ENCODE data around the gene PRKCB.
"Not testable (repeated sequence)": the region's sequence is repeated elsewhere in the genome, so short reads cannot be mapped to it uniquely, and the experiment has no call there.

The PRKCB gene

DNA sequence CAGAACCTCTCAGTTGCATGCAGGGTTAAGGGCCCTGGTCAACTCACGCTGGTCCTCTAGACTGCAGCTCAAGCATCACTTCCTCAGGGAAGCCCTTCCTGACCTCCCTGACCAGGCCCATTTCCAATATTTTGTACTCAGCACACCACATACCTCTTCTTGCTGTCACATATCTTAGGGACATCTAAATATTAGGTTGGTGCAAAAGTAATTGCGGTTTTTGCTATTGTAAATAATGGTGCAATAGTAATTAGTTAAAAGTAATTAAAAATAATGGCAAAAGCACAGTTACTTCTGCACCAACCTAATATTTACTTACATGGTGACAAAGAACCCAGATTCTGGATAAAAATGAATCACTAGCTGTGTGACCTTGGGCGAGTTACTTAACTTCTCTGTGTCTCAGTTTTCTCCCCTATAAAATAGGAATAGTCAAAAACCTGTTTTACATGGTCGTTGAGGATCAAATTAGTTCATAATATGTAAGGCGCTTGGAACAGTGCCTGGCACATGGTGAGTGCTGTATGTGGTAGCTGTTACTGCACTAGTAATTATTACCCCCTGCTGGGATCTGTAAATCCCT lies 177.4 kb downstream of the PRKCB start:
- no peak for DNase-seq

DNA sequence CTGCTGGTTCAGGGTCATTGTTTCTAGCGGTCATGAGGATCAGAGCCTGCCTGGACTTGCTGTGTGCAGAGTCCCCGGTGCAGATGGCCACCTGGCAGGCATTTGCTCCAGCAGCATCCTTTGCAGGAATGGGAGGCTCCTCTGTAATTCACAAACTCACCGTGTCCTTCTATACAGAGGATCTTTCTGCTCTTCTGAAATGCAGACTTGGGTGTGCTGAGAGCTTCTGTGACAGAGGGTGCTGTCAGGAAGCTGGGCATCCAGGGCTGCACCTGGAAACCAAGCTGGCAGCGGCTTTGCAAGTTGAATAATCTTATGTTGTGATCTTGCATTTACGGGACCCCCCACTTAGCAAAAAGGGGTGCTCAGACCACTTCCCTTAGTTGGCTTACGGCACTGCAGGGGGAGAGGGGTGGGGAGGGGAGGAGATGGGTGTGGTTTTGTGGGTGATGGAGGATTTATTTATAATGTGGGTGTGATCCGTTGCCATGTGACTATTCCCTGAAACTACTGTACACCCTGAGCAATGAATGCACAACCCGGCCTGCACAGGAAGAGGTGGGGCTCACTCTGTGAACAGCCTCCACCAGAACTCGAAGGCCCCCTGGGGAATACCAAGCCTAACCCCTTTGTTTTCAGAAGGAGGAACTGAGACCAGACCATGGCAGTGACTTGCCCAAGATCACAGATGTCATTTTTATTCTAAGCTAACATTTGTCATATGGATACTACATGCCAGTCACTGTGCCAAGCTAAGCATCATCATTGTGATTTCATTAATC lies 178.3 kb downstream of the PRKCB start:
- DNase-seq = peak; percentile 33

DNA sequence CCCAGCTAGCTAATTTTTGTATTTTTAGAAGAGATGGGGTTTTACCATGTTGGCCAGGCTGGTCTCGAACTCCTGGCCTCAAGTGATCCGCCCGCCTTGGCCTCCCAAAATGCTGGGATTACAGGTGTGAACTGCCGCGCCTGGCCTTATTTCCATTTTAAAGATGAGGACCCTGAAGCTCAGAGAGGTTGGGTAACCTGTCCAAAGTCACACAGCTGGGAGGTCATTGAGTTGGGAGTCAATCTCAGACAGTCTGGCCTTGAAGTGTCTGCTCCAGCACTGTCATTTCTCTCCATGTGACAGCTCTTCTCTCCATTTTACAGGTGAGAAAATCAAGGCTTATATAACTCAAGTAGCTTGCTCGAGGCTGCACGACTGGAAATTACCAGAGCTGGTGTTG lies 179.2 kb downstream of the PRKCB start:
- not testable (repeated sequence) for DNase-seq

DNA sequence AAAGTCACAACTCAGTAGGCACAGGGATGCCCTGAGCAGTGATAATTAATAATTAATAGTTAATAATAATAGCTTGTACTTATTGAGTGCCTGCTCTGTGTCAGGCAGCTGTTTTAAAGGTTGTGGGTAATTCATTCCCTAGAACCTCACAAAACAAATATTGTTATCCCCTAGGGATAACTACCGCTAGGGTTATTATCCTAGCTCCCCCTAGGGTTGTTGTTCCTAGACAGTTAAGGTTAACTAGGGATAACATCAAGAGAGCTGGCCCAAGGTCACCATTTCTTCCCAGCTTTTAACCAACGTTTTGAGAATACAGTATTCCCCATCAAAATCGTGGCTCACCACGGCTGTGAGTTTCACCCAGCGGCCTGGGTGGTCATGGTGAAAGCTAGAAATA lies 180.1 kb downstream of the PRKCB start:
- DNase-seq = no peak

DNA sequence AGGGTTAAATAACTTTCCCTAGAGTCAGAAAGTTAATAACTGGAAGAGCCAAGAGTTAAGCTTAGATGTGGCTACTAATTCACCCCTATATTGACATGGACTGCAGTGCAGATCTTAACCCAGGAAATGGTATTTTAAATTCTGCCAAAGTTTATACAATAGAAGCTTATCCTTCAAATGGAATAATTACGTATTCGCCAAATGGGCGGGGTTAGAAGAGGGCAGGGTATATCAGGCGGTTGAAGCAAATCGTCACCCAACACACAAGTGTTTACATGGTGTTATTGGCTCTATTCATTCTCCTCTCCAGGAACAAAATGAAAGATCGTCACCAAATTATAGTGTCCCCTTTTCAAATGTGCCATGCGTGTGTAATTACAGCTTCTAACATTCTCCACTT lies 182.7 kb downstream of the PRKCB start:
- DNase-seq = peak; percentile 21

- no peak for DNase-seq
These were observed 187.0 kb downstream of the PRKCB start for GRCh38 chr16:24022797-24023196.

DNA sequence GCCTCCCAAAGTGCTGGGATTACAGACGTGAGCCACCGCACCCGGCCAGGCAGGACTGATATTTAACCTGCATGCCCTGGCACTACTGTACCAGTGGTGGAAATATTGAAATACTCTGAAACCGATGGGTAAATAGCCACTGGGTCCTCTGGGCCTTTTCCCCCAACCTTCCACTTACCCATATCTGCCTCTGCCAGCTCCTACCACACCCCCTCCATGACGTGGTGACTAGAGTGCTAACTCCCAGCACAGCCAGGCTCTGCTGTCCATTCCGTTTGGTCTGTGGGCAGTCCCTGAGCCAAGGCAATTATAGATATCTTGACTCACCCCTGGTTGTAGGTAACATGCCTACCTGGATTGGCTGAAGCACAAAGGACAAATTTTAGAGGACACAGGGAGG lies 187.8 kb downstream of the PRKCB start:
- no peak for DNase-seq

DNA sequence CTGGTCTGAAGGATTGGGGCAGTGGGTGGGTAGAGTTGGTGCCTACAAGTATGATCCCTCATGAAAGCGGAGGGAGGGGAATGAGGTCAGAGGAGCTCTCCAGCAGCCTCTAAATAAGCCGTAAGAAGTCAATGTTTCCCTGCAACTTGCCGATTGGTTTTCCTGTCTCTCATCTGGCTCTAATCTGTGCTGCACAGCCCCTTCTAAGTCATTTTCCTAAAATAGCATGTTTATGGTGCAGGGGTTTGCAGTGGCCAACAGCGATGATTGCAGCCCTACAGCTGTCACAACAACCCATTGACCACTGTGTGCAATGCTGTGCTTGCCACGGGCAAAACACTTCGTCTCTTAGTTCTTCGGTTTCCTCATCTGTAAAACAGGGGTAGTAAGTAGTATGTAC lies 189.2 kb downstream of the PRKCB start:
- DNase-seq = no peak

DNA sequence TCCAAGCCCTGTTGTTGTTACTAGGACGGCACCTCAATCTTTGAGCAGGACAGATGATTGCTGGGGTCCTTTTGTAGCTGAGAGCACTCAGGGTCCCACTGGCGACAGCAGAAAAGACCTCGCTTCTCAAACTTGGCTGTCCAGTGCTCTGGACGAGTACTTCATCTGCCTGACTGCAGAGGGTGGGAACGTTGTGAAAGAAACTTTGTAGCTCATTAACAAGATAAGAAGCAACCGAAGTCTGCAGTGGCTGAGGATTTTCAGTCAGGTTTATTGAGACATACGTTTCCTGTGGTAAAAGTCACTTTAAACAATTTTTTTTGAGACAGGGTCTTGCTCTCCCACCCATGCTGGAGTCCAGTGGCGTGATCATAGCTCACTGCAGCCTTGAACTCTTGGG lies 191.7 kb downstream of the PRKCB start:
- no peak for DNase-seq

GRCh38 chr16:24029841-24030240 lies 194.1 kb downstream of the PRKCB start:
- not testable (repeated sequence) for DNase-seq

DNA sequence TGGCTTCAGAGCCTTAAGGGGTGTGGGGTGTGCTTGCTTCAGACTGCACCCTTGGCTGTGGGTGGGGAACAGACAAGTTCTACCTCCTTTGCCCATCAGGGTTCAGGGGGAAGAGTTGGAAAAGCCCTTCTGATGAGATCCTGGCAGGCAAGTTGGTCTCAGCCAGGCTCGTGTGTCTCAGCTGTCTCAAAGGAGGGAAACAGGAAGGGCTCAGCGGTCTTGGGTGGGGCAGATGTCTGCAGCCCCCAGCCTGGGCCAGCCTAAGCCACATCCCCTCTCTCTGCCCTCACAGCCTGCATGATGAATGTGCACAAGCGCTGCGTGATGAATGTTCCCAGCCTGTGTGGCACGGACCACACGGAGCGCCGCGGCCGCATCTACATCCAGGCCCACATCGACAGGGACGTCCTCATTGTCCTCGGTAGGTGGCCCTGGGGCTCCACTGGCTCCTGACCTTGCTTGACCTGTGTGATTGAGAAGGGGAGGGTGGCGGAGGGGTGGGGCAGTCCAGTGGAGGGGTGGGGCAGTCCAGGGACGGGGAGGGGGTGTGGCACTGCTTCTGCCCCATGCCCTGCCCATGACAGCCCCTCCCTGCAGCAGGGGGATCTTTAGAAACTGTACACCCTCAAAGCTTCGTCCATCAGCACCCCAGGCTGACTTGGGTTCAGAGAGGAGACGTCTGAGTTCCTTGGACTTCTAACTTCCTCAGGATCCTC lies 199.5 kb downstream of the PRKCB start:
- DNase-seq = no peak

DNA sequence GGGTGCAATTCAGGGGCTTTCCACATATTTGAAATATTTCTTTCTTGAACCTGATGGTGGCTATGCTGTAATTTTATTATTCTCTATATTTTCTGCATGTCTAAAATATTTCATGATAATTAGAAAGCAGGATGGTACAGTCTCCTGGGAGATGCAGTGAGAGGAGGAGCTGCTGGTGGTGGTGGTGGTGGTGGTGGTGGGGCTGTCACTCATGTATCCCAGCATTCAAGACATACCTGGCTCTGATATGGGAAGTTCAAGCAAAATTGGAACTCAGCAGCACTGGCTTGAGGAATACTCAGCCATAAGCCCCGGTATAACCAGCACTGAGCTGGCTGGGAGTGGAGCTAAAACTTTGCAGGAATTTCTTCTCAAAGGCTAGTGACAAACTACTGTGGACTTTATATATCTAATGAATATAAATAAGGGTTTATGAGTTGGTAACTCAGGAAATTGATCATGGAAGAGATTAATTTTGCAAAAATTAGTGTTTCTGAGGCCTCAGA lies 200.3 kb downstream of the PRKCB start:
- DNase-seq = no peak

DNA sequence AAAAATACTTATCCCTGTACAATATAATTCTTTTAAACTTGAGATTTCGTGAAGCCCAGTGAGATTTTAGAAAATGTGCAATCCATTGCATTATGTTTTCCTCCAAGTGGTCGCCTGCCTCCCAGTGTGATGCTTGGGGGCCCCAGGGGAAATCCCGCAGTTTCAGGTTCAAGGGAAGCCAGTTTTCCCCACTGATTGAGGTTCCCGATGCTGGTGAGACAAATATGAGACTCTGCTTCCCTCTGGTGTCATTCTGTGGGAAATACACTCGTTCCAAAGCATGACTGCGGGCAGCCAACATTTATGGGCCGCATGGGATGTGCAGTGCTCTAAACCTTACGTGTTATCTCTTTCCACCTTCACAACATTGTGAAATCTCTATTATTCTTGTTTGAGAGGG lies 200.8 kb downstream of the PRKCB start:
- peak; percentile 40 for DNase-seq

- no peak for DNase-seq
These were observed 201.6 kb downstream of the PRKCB start for GRCh38 chr16:24037335-24037734.

- DNase-seq = peak; percentile 38
These were observed 206.2 kb downstream of the PRKCB start for GRCh38 chr16:24041834-24042631.

DNA sequence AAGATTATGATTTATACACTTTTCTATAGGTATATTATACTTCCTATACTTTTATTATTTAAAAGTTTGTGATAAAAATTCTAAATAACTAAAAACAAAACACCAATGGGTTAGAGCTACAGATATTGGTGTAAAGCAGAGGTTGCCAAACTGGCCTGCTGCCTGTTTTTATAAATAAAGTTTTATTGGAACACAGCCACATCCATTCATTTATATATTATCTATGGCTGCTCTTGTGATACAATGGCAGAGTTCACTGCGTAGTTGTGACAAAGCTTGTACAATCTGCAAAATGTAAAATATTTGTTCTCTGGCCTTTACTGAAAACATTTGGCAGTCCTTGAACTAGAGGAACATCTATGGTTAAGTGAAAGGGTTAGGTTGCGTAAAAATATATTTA lies 208.7 kb downstream of the PRKCB start:
- no peak for DNase-seq

DNA sequence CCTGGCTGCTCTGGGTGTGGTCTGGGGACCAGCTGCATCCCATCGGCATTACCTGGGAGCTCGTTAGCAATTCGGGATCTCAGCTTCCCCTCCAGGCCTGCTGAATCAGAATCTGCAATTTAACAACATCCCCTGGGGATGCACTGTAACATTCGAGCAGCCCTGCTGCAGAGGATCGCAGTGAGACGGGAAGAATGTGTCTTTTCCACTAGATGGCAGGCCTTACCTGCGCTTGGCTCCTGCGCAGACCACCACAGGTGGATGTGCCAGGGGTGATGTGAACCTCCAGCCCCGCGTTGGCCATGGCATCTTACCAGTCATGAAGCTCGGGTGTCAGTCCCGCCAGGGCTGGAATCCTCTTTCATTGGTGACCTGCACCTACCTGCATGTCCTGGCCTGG lies 209.9 kb downstream of the PRKCB start:
- DNase-seq = peak; percentile 4

- DNase-seq = no peak
These were observed 210.7 kb downstream of the PRKCB start for GRCh38 chr16:24046442-24046841.

DNA sequence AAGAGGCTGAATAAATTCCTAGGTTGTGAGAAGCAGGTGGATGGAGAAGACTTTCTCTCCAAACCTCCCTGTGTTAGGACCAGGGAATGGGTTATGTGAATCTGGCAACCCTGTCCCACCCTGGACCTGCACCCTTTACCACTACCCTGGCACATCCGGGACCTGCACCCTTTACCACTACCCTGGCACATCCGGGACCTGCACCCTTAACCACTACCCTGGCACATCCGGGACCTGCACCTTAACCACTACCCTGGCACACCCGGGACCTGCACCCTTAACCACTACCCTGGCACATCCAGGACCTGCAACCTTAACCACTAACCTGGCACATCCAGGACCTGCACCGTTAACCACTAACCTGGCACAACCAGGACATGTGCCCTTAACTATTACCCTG lies 213.3 kb downstream of the PRKCB start:
- no peak for DNase-seq

DNA sequence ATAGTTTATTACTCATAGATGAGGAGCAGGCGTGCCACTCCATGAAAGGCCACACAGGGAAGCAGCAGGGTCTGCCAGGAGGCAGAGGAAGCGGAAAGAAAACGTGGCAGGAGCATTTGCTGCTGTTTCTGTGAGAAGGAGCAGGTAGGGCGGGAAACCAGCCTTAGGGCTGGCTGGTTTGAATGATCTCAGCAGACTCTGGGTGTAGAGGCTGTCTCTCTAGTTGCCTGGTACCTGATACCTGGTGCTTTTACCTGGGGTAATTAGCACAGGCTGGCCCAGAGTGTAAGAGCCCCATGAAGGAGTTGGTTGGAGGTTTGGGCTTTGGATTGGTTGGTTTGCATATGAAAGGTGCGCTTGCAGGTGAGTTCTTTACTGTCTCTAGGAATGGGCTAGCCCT lies 215.3 kb downstream of the PRKCB start:
- no peak for DNase-seq

DNA sequence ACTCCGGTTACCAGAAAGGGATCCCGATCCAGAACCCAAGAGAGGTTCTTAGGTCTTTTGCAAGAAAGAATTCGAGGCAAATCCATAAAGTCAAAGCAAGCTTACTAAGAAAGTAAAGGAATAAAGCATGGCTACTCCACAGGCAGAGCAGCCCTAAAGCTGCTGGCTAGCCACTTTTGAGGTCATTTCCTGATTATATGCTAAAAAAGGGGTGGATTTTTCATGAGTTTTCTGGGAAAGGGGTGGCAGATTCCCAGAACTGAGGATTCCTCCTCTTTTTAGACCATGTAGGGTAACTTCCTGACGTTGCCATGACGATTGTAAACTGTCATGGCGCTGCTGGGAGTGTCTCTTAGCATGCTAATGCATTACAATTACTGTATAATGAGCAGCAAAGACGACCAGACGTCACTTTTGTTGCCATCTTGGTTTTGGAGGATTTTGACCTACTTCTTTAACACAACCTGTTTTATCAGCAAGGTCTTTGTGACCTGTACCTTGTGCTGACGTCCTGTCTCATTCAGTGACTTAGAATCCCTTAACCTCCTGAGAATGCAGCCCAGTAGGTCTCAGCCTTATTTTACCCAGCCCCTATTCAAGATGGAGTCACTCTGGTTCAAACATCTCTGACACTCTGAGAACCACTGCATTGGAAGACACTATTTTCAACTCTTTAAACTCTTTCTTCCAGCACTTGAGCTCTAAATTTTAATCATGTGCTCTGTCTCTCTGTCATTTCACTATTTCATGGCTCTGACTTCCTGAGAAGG lies 216.7 kb downstream of the PRKCB start:
- no peak for DNase-seq

All from NCI-H1105 treated with DMSO at 0.1 percent for 48 hours (cell line).